HS-5 (cell line): ENCODE measurements around the gene NHLH1.

Experiments
- DNase-seq: peaks from one replicate; pipeline ENCODE4 v3.0.0-alpha.2; 2012; ENCODE audit warnings: low read depth

Gene NHLH1

GRCh38 chr1:160366731-160367515, at the start of gene NHLH1:
Gene NHLH1, plus strand, starts transcription at chr1:160367071. Its CDS starts 3,661 bp downstream, at chr1:160370732.
- no peak for DNase-seq

GRCh38 chr1:160322831-160323230, 44.0 kb upstream of the NHLH1 start:
- no peak for DNase-seq

GRCh38 chr1:160325252-160325651, 41.6 kb upstream of the NHLH1 start:
- DNase-seq, result no peak

GRCh38 chr1:160326418-160326817, 40.5 kb upstream of the NHLH1 start:
- no peak for DNase-seq

GRCh38 chr1:160328184-160328583, 38.7 kb upstream of the NHLH1 start:
- DNase-seq, result no peak

GRCh38 chr1:160330119-160330518, 36.8 kb upstream of the NHLH1 start:
- no peak for DNase-seq

- no peak for DNase-seq
Observed at GRCh38 chr1:160332516-160332915, 34.4 kb upstream of the NHLH1 start.

- DNase-seq, result no peak
Observed at GRCh38 chr1:160338580-160338979, 28.3 kb upstream of the NHLH1 start.

- no peak for DNase-seq
Observed at GRCh38 chr1:160340146-160340545, 26.7 kb upstream of the NHLH1 start.

DNA sequence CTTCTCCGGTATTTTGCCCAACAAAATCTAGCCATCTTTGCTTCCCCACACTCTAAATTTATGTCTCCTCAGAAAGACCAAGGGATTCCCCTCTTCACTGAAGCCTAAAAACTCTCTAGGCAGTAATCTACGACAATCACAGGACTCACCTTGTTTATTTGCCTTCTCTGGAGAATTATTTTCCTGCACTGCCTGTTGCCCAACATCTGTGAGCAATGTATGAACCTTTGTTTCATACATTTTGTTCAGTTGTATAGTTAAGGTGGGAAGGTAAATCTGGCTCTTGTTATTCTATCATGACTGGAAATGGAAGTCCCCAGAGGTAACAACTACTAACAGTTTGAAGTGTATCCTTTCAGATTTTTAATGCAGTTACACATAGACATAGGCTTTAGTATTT, 26.0 kb upstream of the NHLH1 start:
- DNase-seq, result no peak

GRCh38 chr1:160342526-160342925, 24.3 kb upstream of the NHLH1 start:
- no peak for DNase-seq

DNA sequence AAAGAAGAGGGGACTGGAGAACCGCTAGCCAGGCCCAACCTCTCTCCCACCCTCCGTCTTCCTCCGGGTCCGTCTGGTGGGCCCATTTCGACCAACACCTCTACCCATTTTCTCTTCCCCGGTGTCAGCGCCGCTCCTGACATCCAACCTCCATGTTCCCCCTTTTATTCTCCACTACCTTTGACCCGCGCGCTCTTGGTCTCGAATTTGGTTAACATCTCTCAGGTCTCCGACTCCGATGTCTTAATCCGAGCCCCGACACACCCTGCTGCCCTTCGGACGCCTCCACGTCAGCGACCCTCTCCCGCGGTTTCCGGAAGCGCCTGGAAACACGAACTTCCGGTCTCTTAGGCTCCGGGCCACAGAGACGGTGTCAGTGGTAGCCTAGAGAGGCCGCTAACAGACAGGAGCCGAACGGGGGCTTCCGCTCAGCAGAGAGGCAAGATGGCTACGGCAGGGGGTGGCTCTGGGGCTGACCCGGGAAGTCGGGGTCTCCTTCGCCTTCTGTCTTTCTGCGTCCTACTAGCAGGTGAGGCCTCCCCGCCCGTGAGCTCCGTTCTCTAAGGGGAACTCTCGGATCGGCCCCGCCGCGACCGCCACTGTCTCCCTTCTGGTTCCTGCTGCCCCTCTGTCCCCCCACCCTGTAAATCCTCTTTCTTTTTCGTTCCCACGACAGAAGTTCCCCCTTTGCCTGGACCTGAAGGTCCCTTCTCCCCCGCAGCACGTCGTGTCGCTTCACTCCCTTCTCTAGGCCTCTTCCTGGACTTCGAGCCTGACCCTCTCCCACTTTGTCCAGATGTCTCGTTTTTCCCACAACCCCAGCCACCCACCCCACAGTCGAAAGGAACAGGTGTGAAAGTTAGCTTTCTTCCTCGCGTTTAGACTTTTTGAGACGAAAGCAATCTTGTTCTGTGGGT, 23.7 kb upstream of the NHLH1 start, which contains the start of the genes COPA and NCSTN:
Gene COPA, minus strand, starts transcription at position 298 of the 917 bp plus-strand sequence. Its CDS starts 80 bp downstream, at position 218.
Gene NCSTN, plus strand, starts transcription at position 431 of the 917 bp plus-strand sequence. Its CDS starts 14 bp downstream, at position 445.
- DNase-seq, result peak; percentile 82

GRCh38 chr1:160344241-160344640, 22.6 kb upstream of the NHLH1 start:
- DNase-seq, result no peak

- DNase-seq, result no peak
Observed at GRCh38 chr1:160344936-160345335, 21.9 kb upstream of the NHLH1 start.

GRCh38 chr1:160346463-160346862, 20.4 kb upstream of the NHLH1 start:
- no peak for DNase-seq

DNA sequence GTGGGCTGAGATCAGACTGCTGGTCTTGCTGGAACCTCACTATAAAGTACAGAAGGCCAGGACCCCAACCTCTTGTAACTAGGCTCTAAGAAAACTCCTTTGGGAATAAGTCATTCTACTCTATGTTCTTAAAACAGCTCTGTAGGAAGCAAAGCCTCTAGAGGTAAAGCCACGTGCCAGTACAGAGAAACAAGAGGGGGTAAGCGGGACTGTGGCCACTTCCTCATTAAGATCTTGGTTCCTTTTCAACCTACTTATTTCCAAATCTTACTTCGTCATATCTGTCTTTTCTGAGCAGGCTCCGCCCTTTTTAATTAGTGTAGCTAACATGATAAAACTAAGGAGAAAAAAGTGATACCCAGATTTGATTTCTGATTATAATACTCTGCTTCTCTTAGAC, 19.9 kb upstream of the NHLH1 start:
- no peak for DNase-seq

DNA sequence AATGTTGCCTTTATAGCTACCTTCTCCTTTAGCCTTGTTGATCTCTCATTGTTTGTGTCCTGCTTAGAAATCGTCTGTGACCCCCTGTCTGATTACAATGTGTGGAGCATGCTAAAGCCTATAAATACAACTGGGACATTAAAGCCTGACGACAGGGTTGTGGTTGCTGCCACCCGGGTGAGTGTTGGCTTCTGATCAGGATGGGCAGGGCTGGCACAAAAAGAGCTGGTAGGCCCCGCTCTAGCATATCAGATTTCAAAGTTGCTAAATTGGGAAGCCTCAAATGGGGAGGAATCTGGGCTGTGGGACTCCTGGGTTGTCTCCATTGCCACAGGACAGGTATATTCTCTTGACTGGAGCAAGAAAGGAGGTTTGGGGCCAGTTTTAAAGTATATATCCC, 15.2 kb upstream of the NHLH1 start:
- DNase-seq, result no peak

DNA sequence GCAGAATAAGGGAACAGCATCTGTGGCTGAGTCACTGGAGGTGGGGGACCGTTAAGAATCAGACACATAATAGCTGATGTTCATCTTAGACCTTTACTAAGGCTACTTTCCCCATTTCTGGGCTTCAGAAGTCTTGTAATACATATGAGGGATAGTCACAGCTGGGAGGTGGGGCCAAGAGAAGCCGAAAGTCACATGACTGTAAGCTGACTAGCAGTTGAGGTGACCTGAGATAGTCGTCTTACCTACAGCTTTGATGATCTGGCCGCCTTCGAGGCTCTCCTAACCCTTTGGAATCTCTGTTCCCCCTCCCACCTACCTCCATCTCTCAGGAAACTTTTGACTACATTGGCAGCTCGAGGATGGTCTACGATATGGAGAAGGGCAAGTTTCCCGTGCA, 14.3 kb upstream of the NHLH1 start:
- no peak for DNase-seq

- DNase-seq, result no peak
Observed at GRCh38 chr1:160353223-160353622, 13.6 kb upstream of the NHLH1 start.

GRCh38 chr1:160354388-160354985, 12.4 kb upstream of the NHLH1 start:
- DNase-seq, result no peak

DNA sequence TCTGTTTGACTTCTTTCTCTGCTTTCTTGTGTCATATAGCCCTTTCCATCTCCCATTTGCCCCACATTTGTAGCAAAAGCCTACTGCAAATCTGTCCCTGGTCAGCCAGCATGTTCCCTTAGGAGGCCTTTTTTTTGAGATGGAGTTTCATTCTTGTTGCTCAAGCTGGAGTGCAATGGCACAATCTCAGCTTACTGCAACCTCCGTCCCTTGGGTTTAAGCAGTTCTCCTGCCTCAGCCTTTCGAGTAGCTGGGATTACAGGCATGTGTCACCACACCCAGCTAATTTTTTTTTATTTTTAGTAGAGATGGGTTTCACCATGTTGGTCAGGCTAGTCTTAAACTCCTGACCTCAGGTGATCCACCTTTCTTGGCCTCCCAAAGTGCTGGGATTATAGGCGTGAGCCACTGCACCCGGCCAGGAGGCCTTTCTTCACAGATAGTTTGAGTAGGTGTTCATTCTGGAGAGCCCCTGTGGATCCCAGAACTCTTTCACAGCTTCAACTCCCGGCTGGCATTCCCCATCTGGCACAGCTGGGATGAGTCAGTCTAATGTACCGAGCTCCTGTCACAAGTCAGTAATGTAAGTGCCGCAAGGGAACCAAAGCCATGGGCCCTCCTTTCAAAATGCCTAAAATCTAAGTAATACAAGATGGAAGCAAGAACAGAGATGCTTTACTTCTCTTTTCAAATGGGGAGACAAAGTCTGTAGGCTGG, 9.4 kb upstream of the NHLH1 start:
- DNase-seq, result peak; percentile 28

GRCh38 chr1:160358073-160358472, 8.8 kb upstream of the NHLH1 start:
- DNase-seq, result no peak
